ENCODE data around the gene C17orf114.

DNA sequence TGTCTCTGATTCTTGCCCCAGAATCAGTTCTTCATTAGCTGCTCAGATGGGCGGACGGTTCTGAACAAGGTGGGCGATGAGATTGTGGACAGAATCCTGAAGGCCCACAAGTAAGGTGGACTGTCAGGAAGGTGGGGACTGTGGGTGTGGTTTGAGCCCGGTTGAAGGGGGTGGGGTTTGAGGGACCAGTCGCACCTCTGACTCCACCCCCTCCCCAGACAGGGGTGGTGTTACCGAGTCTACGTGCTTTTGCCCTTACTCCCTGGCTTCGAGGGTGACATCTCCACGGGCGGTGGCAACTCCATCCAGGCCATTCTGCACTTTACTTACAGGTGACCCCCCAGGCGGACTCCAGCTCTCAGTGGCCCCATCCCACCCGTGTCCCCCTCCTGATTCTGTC, 16.1 kb upstream of the C17orf114 start:
- no peak for TF ChIP-seq EP300 (IDR thresholded peaks at IDR 0.05)
- TF ChIP-seq, protein P1, sequence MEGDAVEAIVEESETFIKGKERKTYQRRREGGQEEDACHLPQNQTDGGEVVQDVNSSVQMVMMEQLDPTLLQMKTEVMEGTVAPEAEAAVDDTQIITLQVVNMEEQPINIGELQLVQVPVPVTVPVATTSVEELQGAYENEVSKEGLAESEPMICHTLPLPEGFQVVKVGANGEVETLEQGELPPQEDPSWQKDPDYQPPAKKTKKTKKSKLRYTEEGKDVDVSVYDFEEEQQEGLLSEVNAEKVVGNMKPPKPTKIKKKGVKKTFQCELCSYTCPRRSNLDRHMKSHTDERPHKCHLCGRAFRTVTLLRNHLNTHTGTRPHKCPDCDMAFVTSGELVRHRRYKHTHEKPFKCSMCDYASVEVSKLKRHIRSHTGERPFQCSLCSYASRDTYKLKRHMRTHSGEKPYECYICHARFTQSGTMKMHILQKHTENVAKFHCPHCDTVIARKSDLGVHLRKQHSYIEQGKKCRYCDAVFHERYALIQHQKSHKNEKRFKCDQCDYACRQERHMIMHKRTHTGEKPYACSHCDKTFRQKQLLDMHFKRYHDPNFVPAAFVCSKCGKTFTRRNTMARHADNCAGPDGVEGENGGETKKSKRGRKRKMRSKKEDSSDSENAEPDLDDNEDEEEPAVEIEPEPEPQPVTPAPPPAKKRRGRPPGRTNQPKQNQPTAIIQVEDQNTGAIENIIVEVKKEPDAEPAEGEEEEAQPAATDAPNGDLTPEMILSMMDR (IDR thresholded peaks at IDR 0.05): no peak

All from suprapubic skin (tissue), 3 donors.